GM18526 (cell line): ENCODE measurements around the gene EDAR.

Experiments
- POLR2A ChIP-seq: IDR thresholded peaks from 3 replicates; pipeline ENCODE4 v1.6.1; 2011; ENCODE audit not compliant: insufficient read length; ENCODE audit errors: extremely low read depth

Gene EDAR

DNA sequence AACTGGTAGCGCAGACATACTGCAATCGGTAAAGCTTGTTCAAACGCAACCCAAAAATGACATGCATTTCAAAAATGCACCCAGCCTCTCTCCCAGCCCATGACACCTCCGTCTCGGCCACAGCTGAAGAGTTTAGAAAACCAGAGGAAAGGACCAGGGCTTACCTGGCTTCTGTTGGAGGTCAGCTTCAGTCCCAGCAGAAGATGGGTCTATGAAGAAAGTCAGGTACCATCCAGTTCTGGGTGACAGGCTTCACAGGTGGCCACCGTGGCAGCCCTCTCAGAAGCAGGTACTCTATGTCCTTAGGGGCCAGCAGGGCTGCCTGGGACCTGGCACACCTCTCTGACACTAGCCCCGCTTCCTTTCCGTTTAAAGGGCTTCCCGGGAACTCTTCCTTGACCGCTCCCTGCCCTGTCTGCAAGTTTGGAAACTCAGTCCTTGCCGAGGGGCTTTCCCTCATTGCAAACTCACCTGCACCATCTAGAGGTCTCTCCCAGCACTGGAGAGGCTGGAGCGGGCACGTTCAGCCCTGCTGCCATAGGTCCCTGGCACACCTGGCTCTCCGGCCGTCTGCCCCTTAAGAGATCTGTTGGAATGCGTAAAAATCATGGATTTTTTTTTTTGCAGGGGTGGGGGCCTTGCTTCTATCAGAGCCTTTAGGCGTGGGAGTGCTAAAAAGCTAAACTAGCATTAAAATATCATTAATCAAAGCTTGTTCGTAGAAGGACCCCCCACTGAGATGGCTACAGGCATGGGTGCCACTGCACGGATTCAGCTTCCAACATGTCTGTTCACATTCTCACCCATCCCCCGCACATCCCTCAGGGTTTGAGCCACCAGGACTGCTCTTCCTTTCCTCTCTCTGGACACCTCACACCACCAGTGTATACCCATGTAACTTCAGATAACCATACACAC, at the start of gene EDAR:
TSS of gene EDAR (minus strand) at position 425 of the 918 bp plus-strand sequence. CDS start 58,206 bp downstream, outside the sequence.
- no peak for TF ChIP-seq POLR2A

- no peak for TF ChIP-seq POLR2A
These were observed 44.2 kb upstream of the EDAR start for GRCh38 chr2:109033171-109033570.

- TF ChIP-seq POLR2A = no peak
These were observed 43.3 kb upstream of the EDAR start for GRCh38 chr2:109032229-109032820.

- no peak for TF ChIP-seq POLR2A
These were observed 42.6 kb upstream of the EDAR start for GRCh38 chr2:109031476-109032228.

DNA sequence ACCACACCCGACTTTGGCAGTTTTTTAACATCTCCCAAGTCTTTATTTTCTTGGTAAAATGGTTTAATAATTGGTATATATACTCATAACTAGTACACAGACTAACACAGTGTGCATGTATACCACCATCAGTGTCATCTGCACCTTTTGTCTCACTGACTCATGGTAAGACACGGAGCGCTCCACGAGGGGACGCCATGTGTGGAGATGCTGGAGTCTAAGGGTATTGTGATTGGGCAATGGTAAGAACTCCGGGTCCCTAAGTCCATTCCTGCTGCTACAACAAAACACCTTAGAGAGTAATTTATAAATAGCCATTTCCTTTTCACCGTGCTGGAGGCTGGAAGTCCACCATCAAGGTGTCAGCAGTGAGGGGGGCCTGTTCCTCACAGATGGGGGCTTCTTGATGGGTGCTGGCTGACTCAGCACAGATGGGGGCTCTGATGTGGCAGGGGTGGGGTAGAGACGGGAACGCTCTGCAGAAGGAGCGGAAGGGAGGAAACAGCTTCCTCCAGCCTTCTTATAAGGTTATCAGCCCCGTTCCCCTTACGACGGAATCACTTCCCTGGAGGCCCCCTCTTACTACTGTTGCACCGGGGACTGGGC, 42.0 kb upstream of the EDAR start:
- TF ChIP-seq POLR2A = no peak

DNA sequence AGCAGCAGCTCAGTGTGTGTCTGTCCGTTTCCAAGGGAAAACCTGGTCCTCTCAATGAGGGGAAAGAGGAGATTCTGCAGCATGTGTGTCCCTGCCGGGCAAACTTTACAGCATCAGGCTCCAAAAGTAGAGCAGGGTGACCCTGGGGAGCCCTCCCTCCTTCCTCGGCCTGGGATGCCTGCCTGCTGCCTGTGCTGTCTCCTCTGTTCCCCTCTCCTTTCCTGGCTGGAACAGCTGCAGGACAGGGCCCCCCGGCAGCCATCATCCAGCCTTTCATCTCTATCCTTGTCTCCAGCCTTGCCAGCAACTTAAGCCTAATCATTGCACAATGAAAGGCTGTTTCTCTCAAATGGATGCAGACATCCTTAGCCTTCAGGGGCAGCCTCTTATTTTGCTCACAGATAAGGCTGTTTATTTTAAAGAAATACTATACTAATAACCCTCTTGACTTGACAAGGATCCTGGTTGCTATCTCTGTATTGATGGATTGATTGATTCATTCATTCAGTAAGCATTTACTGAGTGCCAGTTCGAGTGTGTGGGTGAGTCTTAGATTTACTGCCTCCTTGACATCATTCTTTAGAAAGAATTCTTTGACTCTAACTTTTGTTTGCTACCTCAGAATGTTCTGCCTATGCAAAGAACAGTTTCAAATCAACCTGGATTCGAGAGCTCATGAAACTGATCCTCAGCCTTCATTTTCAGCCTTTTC, 40.6 kb upstream of the EDAR start:
- TF ChIP-seq POLR2A = no peak

- no peak for TF ChIP-seq POLR2A
These were observed 39.9 kb upstream of the EDAR start for GRCh38 chr2:109028738-109029489.

DNA sequence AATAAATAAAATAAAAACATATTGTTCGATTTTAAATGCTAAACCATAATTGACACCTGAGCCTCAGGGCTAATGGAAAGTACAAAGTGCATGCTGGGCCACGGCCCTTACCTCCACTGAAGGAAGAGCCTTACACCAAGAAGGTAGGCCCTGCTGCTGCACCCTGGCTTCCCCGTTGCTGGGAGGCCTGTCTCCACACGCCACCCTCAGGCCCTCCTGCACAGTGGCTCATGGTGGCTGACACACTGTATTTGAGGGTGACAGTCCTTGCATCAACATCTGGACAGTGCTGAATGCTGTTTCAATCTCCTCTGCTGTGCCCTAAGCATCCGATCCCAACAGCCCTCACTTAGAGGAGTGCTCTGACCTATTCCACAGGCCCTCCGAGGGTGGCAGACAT, 39.3 kb upstream of the EDAR start:
- TF ChIP-seq POLR2A = no peak

GRCh38 chr2:109027702-109028101, 38.7 kb upstream of the EDAR start:
- no peak for TF ChIP-seq POLR2A

DNA sequence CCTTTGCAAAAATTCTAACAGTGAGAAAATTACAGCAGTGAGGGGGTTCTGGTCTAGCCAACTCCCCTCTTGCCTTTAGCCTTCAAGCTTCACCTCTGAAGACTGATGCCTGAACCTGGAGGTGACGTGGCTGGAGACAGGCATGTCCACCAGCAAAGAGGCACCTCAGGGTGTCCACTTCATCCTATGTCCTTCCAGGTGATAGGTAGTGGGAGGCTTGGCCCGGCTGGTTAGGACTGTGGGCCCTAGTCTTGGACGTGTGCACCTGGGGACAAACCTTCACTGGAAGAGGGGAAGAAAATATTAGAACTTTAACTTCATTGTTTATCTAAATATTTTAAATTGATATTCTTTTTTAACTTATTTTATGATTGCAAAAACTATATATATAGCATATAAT, 35.5 kb upstream of the EDAR start:
- TF ChIP-seq POLR2A = no peak

DNA sequence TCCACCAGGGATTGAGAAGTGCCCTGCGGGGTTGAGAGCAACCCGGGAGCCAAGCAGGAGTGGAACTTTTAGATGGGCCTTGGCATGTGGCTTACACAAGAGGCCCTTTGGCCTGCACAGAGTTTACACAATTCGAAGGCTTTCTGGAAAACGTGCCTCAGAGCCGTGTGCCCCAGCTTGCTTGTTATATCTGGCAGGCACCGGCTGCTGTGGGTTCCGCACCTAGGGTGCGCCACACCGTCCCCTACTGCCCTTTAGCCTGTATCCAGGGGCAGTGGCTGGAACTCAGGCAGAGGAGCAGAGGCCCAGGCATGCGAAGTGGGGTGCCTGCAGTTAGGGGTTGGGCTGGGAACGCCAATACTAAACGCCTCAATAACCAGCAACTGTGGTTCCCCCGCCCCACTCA, 32.9 kb upstream of the EDAR start:
- no peak for TF ChIP-seq POLR2A

DNA sequence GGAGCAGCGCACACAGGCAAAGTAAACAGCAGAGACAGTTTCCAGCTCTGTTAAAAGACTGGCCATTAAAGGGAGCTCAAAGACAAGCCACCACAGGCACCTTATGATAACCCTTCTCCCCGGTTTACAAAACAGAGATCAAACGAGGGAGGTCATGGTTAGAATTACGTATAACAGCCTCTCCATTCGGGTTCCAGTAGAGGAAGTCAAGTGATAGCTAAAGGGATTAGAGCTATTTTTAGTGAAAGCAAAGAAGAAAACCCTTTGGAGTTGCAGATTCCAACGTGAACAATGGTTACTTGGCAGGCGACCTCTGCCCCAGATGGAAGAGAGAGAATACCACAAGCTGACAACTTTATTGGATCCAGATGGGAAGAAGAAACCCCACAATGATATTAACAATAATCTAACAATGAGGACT, 31.2 kb upstream of the EDAR start:
- TF ChIP-seq POLR2A = no peak

DNA sequence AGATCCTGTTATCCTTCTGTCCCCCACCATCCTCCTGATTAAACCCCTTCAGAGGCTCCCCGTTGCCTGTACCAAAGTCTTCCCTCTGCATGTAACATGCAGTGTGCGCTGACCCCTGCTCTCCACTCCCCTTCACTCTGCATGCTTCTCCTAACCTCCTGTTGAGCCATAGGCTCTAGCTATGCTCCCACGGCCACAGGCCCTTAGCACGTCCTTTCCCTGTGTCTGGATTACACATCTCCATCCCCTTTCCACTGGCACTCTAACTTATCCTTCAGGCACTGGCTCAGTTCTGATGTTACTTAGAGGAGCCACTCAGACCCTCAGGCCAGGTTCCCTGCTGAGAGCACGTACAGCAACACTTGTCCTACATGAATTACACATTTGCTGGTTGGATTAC, 29.4 kb upstream of the EDAR start:
- no peak for TF ChIP-seq POLR2A

DNA sequence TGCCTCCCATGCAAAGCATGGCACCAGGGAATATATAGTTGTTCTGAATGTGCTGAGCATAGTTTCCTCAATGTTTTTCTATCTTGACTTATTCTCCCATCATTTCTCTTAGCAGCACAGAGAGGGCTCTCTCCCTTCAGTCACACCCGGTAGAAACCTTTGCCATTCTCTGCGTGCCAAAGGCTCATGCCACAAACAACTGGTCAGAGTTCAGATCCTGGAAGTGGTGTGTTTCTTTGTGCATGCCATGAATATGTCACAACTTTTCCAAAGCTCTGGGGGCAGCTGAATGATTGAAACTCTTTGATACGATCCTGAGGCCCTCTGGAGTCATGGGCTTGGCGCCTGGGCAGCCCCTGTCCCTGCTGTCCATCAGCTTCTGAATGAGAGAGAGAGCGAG, 28.0 kb upstream of the EDAR start:
- TF ChIP-seq POLR2A = no peak
